Caco-2 (cell line): Measurements from ENCODE around the gene INKA2. TPM values are rescaled to one million over a fixed set of nuclear protein-coding genes. Genes with fewer than 3 reads are reported as not detected.

Experiments
- BruUV-seq: library from RNA; stranded (reverse); fragments of 400-500 nt; replicated peaks from 2 replicates; lab custom pipeline; 2021; lab: Mats Ljungman, UMichigan
- CTCF ChIA-PET: fragments of 300-600 bp; sonication (Branson Sonifier 250); formaldehyde crosslinking; loops from one replicate; lab custom pipeline; 2022; ENCODE audit warnings: antibody characterized with exemption; lab: Charles Lee
- POLR2A ChIA-PET: fragments of 300-600 bp; sonication (Branson Sonifier 250); formaldehyde crosslinking; loops from one replicate; lab custom pipeline; 2022; ENCODE audit warnings: antibody characterized with exemption; lab: Charles Lee
- DNase-seq, 2 experiments: peaks; one replicate each; pipeline versions ENCODE4 v3.0.0 to v3.0.0-alpha.2; 2020 to 2022
- H3K27me3 ChIP-seq: replicated peaks from 2 replicates; pipeline ENCODE4 v1.6.0; 2011; ENCODE audit warnings: low read length; ENCODE audit not compliant: control insufficient read depth, insufficient read depth
- H3K36me3 ChIP-seq: 2 replicates; pipeline ENCODE4 v1.5.1; 2011; ENCODE audit warnings: low read length; ENCODE audit not compliant: control insufficient read depth, insufficient read depth
- H3K4me1 ChIP-seq: fragments of 250-450 bp; sonication (Bioruptor Pico); 2 replicates; pipeline ENCODE4 v1.5.1; 2020; ENCODE audit warnings: mild to moderate bottlenecking
- H3K4me3 ChIP-seq: 2 replicates; pipeline ENCODE4 v1.5.1; 2011; ENCODE audit warnings: low read depth, mild to moderate bottlenecking, control low read depth, low read length
- H3K9me3 ChIP-seq: fragments of 250-450 bp; sonication (Bioruptor Pico); 2 replicates; pipeline ENCODE4 v1.5.1; 2020; ENCODE audit warnings: mild to moderate bottlenecking, moderate library complexity
- H3K27ac Mint-ChIP-seq: one replicate; pipeline ENCODE4 v1.8.0; 2022; ENCODE audit warnings: mixed read lengths; ENCODE audit not compliant: unreplicated experiment
- H3K27me3 Mint-ChIP-seq: one replicate; pipeline ENCODE4 v1.8.0; 2022; ENCODE audit warnings: mixed read lengths; ENCODE audit not compliant: insufficient read depth, unreplicated experiment
- H3K36me3 Mint-ChIP-seq: one replicate; pipeline ENCODE4 v1.8.0; 2022; ENCODE audit warnings: mild to moderate bottlenecking, mixed read lengths; ENCODE audit not compliant: insufficient read depth, unreplicated experiment
- H3K4me1 Mint-ChIP-seq: one replicate; pipeline ENCODE4 v1.8.0; 2022; ENCODE audit warnings: low read depth, mixed read lengths; ENCODE audit not compliant: unreplicated experiment
- H3K4me3 Mint-ChIP-seq: one replicate; pipeline ENCODE4 v1.8.0; 2022; ENCODE audit warnings: mild to moderate bottlenecking, moderate library complexity, mixed read lengths; ENCODE audit not compliant: unreplicated experiment
- H3K9me3 Mint-ChIP-seq: one replicate; pipeline ENCODE4 v1.8.0; 2022; ENCODE audit warnings: mixed read lengths; ENCODE audit not compliant: unreplicated experiment
- intact Hi-C: fragments of 100-400 bp; cut with micrococcal nuclease; formaldehyde crosslinking; loops from one replicate; pipeline ENCODE4 v1.10.0; 2022; ENCODE audit not compliant: unreplicated experiment
- total RNA-seq: library from RNA; stranded (reverse); gene quantifications from 2 replicates; pipeline ENCODE4 v1.2.3, GENCODE V29; 2022
- TF ChIP-seq, protein P1 (sequence below), 2 experiments: fragments of 200-600 bp in 1 of 2; IDR thresholded peaks; 1 replicate in 1 of 2; 2 replicates in 1 of 2; pipeline versions ENCODE4 v1.5.1 to v1.8.0; 2011 to 2022; ENCODE audit warnings: antibody characterized with exemption in 1 of 2, control low read depth in 1 of 2, inconsistent platforms in 1 of 2, low read depth in 1 of 2, low read length in 1 of 2, mild to moderate bottlenecking in 1 of 2, moderate library complexity in 1 of 2; ENCODE audit not compliant: insufficient read depth in 1 of 2, severe bottlenecking in 1 of 2, unreplicated experiment in 1 of 2

INKA2 gene
- total RNA-seq, 1 experiment from 2014 or later, result 5.8 TPM

DNA sequence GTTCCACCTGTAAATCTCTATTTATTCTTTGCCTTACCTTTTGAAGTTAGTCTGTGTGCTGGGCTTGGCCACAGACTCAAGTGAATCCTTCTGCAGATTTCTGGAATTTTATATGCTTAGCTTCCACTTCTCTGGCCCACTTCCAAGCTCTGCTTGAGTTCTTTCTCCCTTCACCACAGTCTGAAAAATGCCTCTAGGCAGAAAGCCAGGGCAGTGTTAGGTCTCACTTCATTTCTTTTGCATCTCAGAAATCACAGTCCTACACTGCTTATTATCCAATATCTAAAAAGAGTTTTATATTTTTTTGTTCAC, 48.9 kb downstream of the INKA2 start:
- intact Hi-C loops, result no loop called here
- H3K4me3 ChIP-seq, result no peak overlapping the region
- Mint-ChIP-seq H3K4me3 (peak overlapping the region; percentile 14), H3K9me3 (peaks cover 9% of the 10 kb centered on the region), H3K4me1 (peaks cover 25% of the 10 kb centered on the region), H3K27ac (peak overlapping the region; percentile 52), H3K27me3 (no peaks in the 10 kb centered on the region), H3K36me3 (peaks cover 43% of the 10 kb centered on the region)
- H3K4me1 ChIP-seq, result peaks cover 22% of the 10 kb centered on the region
- ChIA-PET CTCF (interaction anchor here (0.8 to 1.4 kb wide), 2 partner anchors 25 to 647 kb away, joined by 3 read pairs; no protein-coding TSS in a partner anchor), POLR2A (interaction anchor here (0.7 kb wide), 1 partner anchor 119 kb away, joined by 3 read pairs; no protein-coding TSS in a partner anchor)
- H3K36me3 ChIP-seq, result no peaks in the 10 kb centered on the region
- H3K9me3 ChIP-seq, result no peaks in the 10 kb centered on the region
- H3K27me3 ChIP-seq, result no peaks in the 10 kb centered on the region
- TF ChIP-seq, protein P1, sequence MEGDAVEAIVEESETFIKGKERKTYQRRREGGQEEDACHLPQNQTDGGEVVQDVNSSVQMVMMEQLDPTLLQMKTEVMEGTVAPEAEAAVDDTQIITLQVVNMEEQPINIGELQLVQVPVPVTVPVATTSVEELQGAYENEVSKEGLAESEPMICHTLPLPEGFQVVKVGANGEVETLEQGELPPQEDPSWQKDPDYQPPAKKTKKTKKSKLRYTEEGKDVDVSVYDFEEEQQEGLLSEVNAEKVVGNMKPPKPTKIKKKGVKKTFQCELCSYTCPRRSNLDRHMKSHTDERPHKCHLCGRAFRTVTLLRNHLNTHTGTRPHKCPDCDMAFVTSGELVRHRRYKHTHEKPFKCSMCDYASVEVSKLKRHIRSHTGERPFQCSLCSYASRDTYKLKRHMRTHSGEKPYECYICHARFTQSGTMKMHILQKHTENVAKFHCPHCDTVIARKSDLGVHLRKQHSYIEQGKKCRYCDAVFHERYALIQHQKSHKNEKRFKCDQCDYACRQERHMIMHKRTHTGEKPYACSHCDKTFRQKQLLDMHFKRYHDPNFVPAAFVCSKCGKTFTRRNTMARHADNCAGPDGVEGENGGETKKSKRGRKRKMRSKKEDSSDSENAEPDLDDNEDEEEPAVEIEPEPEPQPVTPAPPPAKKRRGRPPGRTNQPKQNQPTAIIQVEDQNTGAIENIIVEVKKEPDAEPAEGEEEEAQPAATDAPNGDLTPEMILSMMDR (IDR thresholded peaks at IDR 0.05; ENCODE audit: insufficient read depth in 1 of 2, low read depth in 1 of 2, low read length in 1 of 2, severe bottlenecking in 1 of 2, unreplicated experiment in 1 of 2), result no peak
- no TSS peak for BruUV-seq
- DNase-seq, result peak in 1 of 2 experiments; percentile 5

Other genes starting within 250 kb of the INKA2 start
- not detected in 2 replicates for gene ADORA3, start 235.8 kb downstream of the INKA2 start, total RNA-seq
- 0.35 and 0.88 TPM in 2 replicates for gene TMIGD3, start 235.8 kb downstream of the INKA2 start, total RNA-seq
- gene RAP1A, start 119.6 kb downstream of the INKA2 start, total RNA-seq, result 60.1 and 64.1 TPM in 2 replicates
- gene DDX20, start 16.5 kb upstream of the INKA2 start, total RNA-seq, result 10.4 and 11.6 TPM in 2 replicates